ENCODE measurements around the gene ABCD3. TPM values are rescaled to one million over a fixed set of nuclear protein-coding genes. Genes with fewer than 3 reads are reported as not detected.

The ABCD3 gene
- total RNA-seq, 6 experiments from 2014 or later: 54.9 to 94.0 (median 65.6) TPM

DNA sequence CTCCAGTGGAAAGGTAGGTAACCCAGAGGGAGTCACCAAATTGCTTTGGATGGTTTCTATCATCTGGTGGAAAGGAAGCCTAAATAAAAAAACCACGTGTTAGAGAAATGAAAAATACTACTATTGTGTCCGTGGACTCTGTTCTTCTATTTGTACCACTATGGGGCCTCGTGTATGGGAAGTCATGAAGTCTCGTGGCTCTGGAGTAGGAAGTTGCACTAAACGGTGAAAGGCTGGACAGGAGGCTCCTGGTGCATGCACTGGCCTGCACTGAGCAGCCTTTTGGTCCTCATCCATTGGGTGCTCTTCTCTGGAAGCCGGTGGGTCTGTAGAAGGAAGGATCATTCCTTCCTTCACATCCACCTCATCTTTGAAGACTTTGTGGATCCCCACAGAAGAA, 106.3 kb downstream of the ABCD3 start:
- Histone ChIP-seq H3K4me1 (no peaks in the 10 kb centered on the region), H3K36me3 (peaks cover 0 to 8% (median 0%) of the 10 kb centered on the region in 4 donors), H3K9me3 (no peaks in the 10 kb centered on the region), H3K27ac (no peak overlapping the region), H3K27me3 (no peaks in the 10 kb centered on the region), H3K4me3 (no peak overlapping the region)
- WGBS (ENCODE audit: insufficient coverage, low coverage, low lambda C conversion rate, missing lambda C conversion rate): 59% methylated on average over 4 of the region's 6 CpGs
- peak; percentile 20 to 42 (median 31) for ATAC-seq
- TF ChIP-seq POLR2A (IDR thresholded peaks at IDR 0.05): no peak
- TF ChIP-seq, protein P1, sequence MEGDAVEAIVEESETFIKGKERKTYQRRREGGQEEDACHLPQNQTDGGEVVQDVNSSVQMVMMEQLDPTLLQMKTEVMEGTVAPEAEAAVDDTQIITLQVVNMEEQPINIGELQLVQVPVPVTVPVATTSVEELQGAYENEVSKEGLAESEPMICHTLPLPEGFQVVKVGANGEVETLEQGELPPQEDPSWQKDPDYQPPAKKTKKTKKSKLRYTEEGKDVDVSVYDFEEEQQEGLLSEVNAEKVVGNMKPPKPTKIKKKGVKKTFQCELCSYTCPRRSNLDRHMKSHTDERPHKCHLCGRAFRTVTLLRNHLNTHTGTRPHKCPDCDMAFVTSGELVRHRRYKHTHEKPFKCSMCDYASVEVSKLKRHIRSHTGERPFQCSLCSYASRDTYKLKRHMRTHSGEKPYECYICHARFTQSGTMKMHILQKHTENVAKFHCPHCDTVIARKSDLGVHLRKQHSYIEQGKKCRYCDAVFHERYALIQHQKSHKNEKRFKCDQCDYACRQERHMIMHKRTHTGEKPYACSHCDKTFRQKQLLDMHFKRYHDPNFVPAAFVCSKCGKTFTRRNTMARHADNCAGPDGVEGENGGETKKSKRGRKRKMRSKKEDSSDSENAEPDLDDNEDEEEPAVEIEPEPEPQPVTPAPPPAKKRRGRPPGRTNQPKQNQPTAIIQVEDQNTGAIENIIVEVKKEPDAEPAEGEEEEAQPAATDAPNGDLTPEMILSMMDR (IDR thresholded peaks at IDR 0.05): no peak
- no peak for DNase-seq
- intact Hi-C loops (cut with DNase I): loop anchor here in 1 of 2 donors (10.0 kb wide), 1 partner anchor 290 kb away; no protein-coding TSS in a partner anchor

DNA sequence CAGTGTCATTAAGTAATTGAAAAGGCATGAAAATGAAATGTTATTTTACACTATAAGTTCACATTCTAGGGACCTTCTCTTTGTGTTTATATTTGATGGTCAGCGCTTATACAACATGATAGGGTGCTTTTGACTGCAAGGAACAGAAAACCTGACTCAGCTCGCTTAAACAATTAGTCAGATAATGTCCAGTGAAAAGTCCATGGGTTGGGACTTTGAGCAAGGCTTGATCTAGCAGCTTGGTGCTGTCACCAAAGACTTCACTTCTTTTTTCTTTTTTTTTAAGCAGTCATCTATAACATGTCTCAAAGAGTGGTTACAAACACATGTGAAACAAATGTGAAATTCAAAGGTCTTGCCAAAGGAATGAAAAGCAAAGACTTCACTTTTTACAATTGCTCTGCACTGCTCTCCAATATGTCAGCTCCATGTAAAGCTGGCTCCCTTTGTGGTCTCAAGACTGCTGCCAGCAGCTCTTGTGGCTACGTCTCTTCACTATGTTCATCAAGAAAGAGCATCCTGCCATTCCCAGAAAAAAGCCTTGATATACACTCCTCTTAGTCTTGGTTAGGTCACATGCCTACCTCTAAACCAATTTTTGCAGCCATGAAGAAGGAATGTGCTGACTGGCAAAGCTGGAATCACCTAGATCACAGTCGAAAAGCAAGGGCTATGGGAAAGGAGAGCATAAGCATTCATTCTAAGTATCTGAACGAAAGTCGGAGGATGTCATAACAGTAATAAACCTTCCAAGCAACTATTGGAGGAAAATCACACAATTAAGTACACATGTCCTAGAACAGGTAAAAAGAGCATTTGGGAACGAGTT, 108.2 kb downstream of the ABCD3 start:
- no peak overlapping the region for H3K27ac ChIP-seq

DNA sequence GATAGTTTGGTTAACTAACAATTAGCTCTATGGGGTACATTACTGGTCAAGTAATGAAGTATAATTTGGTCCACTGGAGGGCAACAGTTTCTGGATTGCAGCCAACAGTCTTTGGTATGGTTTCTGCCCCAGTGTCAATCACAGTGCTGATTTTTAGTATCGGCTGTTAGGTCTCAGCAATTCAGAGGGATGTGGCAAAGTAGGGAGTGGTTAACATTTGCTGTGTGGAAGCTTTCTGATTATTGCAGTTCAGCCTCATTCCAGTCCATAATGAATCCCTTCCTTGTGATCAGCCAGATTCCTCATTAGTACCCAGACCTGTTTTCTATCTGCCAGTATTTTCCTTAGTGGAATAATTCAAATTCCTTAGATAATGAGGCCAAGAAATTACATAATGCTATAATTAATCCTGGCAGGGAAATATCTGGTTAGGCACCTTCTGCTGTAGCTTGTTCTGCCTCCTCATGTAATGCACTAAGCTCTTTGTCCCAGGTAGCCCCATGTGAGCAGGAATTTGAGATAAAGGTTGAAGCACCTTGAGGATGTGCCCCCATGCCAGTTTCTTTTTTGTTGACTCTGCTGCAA, 109.3 kb downstream of the ABCD3 start:
- no peak for DNase-seq
- ATAC-seq: peak in 2 of 4 donors; percentile 36 to 43
- WGBS (ENCODE audit: insufficient coverage, low coverage, low lambda C conversion rate, missing lambda C conversion rate): 14% methylated on average over 1 of the region's 1 CpG
- Histone ChIP-seq H3K36me3 (no peaks in the 10 kb centered on the region), H3K4me1 (no peaks in the 10 kb centered on the region), H3K9me3 (no peaks in the 10 kb centered on the region), H3K27ac (no peak overlapping the region), H3K27me3 (no peaks in the 10 kb centered on the region), H3K4me3 (no peak overlapping the region)
- TF ChIP-seq, protein P1 (IDR thresholded peaks at IDR 0.05): no peak
- TF ChIP-seq POLR2A (IDR thresholded peaks at IDR 0.05): no peak
- intact Hi-C loops (cut with DNase I): loop anchor here in 1 of 2 donors (10.0 kb wide), 1 partner anchor 287 kb away; no protein-coding TSS in a partner anchor

More for the DNA sequence above, 108.2 kb downstream of the ABCD3 start:
- intact Hi-C loops (cut with DNase I): loop anchor here in 1 of 2 donors (10.0 kb wide), 1 partner anchor 288 kb away; no protein-coding TSS in a partner anchor
- H3K4me3 ChIP-seq: no peak overlapping the region
- DNase-seq: no peak
- no peaks in the 10 kb centered on the region for H3K4me1 ChIP-seq
- no peaks in the 10 kb centered on the region for H3K27me3 ChIP-seq
- no peak for ATAC-seq
- H3K9me3 ChIP-seq: no peaks in the 10 kb centered on the region
- no peaks in the 10 kb centered on the region for H3K36me3 ChIP-seq
- TF ChIP-seq, protein P1 (IDR thresholded peaks at IDR 0.05): no peak
- TF ChIP-seq POLR2A (IDR thresholded peaks at IDR 0.05): no peak
- 90% methylated on average over 7 of the region's 7 CpGs for WGBS (ENCODE audit: insufficient coverage, low coverage, low lambda C conversion rate, missing lambda C conversion rate)

DNA sequence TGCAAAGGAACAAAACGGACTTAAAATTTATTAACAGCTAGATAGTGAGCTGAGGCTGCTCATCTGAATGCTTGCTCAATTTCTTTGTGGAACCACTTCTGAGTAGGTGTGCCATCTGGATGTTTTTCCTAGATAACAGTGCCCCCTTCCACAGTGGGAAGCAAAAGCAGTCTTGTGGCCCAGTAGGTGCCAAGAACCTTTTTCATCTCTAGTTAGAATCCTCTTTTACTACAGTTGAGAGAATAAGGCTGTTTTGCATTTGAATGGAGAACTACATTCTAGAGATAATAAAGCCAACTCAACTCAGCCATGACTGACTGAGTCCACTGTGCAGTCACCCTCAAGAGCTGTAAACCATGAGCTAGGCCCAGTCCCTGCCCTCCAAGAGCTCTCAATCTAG, 110.1 kb downstream of the ABCD3 start:
- no peak for ATAC-seq
- WGBS (ENCODE audit: insufficient coverage, low coverage, low lambda C conversion rate, missing lambda C conversion rate): 78% methylated on average over 1 of the region's 1 CpG
- no peak overlapping the region for H3K27ac ChIP-seq

More for the DNA sequence above, 110.1 kb downstream of the ABCD3 start:
- Histone ChIP-seq H3K27me3 (no peaks in the 10 kb centered on the region), H3K4me3 (no peak overlapping the region), H3K36me3 (no peaks in the 10 kb centered on the region), H3K9me3 (no peaks in the 10 kb centered on the region), H3K4me1 (no peaks in the 10 kb centered on the region)
- DNase-seq: no peak
- TF ChIP-seq, protein P1 (IDR thresholded peaks at IDR 0.05): no peak
- no peak for TF ChIP-seq POLR2A (IDR thresholded peaks at IDR 0.05)
- intact Hi-C loops (cut with DNase I): loop anchor here in 1 of 2 donors (10.0 kb wide), 1 partner anchor 287 kb away; no protein-coding TSS in a partner anchor

Measured in right lobe of liver (tissue), 6 donors.